GM18511 (cell line): Measurements from ENCODE around the gene UTS2B.

ENCODE experiments used
- ATAC-seq: cut with Tn5 transposase; IDR thresholded peaks from one replicate; pipeline ENCODE4 v1.9.1; 2021; ENCODE audit warnings: mild to moderate bottlenecking, moderate library complexity; ENCODE audit not compliant: unreplicated experiment

The UTS2B gene

GRCh38 chr3:191246034-191246433 is 84.3 kb downstream of the UTS2B start:
- ATAC-seq = peak; percentile 82

DNA sequence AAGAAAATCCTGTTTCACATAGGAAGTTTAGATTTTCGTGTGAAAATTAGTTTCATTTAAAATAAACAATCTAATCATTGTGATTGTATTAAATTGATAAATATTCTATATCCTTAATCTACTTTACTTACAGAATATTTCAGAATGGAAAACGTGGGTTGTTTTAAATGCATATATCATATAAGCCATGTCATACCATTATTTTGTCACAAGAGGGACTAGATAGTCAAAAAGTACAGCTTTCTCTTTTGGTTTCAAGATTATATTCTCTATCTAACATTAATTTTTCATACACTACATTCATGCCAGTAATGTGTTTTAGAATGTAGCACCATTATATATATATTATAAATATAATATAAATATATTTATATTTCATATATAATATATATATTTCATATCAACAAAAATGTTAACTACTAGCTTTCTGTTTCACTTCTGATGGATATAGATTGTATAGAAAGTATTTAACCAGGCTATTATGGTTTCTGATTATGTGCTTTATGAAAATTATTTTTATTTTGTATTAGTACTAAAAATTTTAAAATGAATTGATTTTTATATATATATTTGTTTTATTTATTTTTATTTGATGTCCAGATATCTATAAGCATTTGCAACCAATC is 86.0 kb downstream of the UTS2B start:
- peak; percentile 27 for ATAC-seq

DNA sequence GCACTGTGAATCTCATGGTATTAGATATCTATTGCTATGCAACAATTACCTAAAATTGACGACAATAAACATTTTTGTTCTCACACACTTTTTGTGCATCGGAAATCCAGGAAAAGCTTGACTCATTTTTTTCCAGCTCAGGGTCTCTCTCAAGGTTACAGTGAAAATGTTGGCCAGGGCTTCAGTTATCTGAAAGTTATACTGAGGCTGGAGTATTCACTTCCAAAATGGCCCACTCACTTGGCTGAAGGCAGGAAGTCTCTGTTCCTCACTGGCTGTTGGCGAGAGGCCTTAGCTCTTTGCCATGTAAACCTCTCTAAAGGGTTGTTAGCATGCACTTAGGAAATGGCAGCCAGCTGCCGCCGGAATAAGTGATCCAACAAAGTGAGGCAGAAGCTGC is 89.8 kb downstream of the UTS2B start:
- ATAC-seq = no peak

- ATAC-seq = no peak
Observed at GRCh38 chr3:191239407-191240031, 90.8 kb downstream of the UTS2B start.

GRCh38 chr3:191238321-191238817 is 92.0 kb downstream of the UTS2B start:
- ATAC-seq = no peak

DNA sequence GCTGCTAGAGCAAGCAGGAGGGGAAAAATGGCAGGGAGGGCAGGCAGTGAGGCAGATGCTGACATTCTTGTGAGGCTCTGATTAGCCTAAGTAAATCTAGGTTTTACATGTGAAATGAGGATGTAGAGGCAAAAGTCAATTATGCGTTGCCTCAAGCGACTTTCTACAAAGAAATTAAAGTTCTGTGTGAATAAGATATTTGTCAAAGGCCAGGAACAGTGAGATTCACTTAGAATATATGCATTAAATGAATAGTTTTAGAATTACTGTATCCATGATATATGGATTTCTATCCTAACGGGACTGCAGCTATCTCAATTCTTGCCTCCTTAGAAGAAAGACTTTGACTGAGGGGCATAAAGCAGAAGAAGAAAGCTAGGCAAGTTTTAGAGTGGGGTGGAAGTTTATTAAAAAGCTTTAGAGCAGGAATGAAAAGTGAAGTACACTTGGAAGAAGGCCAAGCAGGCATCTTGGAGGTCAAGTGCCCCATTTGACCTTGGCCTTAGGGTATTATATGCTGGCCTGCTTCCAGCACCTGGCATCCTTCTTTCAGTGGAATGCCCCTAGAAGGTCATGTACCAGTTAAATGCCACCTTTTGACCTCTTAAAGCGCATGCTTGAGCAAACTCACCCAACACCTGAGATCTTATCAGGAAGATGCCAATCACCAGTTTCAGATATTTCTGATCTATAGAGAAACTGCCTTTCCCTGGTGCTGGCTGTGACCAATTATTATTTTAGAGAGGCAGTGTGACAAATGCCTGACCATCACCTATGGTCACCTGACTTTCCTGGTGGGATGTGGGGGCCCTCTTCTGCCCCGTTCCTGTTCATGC is 93.1 kb downstream of the UTS2B start:
- no peak for ATAC-seq

- ATAC-seq = no peak
Observed at GRCh38 chr3:191236646-191237045, 93.7 kb downstream of the UTS2B start.

DNA sequence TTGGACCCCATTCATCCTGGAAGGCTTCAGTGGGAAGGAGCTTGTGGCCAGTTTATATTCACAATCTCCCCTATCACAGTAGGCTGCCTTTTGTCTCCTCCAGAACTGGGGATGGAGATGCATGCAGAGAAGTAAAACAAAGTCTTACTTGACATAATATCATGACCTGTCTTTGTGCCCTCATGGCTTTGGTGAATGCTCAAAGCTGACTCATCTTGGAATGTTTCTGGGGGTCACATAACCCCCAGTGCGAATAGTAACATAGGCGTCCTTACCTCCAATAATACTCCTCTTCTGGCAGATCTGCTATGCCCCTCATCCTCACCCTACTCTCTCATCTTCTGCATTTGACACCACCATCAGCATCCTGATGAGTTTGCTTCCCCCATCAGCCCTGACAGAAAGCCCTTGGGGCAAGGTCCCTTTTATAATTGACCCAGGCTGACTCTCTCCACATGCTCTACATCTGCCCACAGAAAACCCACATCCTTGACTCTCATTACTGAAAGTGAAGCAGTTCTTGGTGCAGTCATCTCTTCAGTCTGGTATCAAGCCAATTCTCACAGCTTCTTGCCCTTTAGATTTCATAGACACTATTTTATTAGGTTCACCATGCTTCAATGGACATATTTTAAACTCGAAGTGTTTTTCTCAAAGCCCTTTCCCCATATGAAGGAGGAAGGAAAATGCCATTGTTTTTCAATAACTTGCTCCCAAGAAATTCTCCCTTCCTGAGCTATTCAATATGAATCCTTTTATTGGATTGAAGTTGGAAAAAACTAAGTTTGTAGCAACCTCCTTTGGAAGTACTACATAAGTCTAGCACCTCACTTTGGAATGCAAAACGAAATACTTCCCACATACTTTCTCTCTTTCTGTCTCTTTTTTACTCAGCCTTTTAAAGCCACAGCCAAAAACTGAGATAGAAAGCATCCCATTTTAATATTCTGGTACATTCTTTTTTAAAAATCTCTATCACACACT is 94.7 kb downstream of the UTS2B start:
- peak; percentile 98 for ATAC-seq

DNA sequence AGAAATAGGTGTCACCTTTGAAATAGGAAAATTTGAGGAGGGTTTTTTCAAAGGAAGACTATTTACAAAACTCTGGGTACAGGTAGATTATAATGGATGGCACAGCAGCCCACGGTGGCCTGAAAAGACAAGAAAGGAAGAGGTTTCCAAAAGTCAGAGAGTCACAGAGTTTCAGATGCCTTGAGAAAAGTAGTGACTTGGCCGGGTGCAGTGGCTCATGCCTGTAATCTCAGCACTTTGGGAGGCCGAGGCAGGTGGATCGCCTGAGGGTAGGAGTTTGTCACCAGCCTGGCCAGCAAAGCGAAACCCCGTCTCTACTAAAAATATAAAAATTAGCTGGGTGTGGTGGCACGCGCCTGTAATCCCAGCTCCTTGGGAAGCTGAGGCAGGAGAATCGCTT is 96.1 kb downstream of the UTS2B start:
- no peak for ATAC-seq

GRCh38 chr3:191227541-191227940 is 102.8 kb downstream of the UTS2B start:
- no peak for ATAC-seq

DNA sequence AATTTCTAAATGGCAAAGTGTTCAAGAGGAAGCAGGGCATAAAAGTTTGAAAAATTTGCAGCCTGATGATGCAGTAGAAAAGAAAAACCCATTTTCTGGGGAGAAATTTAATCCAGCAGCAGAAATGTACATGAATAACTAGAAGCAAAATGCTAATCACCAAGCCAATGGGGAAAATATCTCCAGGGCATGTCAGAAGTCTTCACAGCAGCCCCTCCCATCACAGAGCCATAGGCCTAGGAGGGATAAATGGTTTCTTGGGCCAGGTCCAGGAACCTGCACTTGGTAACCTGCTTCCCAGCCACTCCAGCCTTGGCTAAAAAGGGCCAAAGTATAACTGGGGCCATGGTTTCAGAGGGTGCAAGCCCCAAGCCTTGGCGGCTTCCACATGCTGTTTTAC is 108.7 kb downstream of the UTS2B start:
- ATAC-seq = no peak

DNA sequence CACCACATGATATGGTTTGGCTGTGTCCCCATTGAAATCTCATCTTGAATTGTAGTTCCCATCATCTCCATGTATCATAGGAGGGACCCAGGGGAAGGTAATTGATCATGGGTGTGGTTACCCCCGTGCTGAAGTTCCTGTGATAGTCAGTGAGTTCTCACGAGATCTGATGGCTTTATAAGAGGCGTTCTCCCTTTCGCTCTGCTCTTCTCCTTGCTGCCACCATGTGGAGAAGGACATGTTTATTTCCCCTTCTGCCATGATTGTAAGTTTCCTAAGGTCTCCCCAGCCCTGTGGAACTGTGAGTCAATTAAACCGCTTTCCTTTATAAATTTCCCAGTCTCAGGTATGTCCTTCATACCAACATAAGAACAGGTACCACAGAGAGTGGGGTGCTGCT is 109.4 kb downstream of the UTS2B start:
- no peak for ATAC-seq

DNA sequence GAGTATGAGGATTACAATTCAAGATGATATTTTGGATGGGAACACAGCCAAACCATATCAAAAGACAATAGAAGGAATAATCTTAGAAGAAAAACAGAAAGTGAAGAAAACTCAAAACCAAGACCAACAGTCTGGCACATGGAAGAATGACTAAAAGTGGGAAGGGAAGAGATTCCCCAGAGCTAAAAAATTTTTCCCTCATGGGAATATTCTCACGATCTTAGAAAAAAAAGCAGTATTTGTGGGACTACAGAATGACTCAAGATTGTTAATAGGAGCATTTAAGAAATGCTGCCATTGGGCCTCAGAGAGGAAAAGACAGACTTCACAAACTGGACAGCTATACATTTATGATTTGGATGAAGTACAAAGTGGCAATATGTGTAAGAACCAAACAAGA is 113.0 kb downstream of the UTS2B start:
- ATAC-seq = no peak
